IPS-20b (cell line): ENCODE data around the gene SLC34A3.
"Not testable (repeated sequence)": the region's sequence is repeated elsewhere in the genome, so short reads cannot be mapped to it uniquely, and the experiment has no call there.

ENCODE experiments used
- H3K27ac ChIP-seq: one replicate; pipeline ENCODE4 v1.5.1; 2013; ENCODE audit warnings: low read length
- H3K27me3 ChIP-seq: 2 replicates; pipeline ENCODE4 v1.6.1; 2013; ENCODE audit warnings: mild to moderate bottlenecking, low read length, inconsistent platforms; ENCODE audit not compliant: insufficient read depth
- H3K36me3 ChIP-seq: 2 replicates; pipeline ENCODE4 v1.6.1; 2013; ENCODE audit warnings: low read depth, mild to moderate bottlenecking, inconsistent platforms, low read length, moderate library complexity; ENCODE audit not compliant: insufficient read depth
- H3K4me1 ChIP-seq: 2 replicates; pipeline ENCODE4 v1.6.1; 2013; ENCODE audit warnings: mild to moderate bottlenecking, control low read depth, inconsistent platforms, low read length, moderate library complexity; ENCODE audit not compliant: insufficient read depth
- H3K4me3 ChIP-seq: 2 replicates; pipeline ENCODE4 v1.5.1; 2013; ENCODE audit warnings: mild to moderate bottlenecking, low read length, inconsistent platforms
- H3K9ac ChIP-seq: 2 replicates; pipeline ENCODE4 v1.6.1; 2013; ENCODE audit warnings: low read depth, mild to moderate bottlenecking, inconsistent platforms, low read length, moderate library complexity
- H3K9me3 ChIP-seq: 2 replicates; pipeline ENCODE4 v1.6.1; 2013; ENCODE audit warnings: mild to moderate bottlenecking, low read depth, low read length, inconsistent platforms; ENCODE audit not compliant: insufficient read depth

SLC34A3 gene

DNA sequence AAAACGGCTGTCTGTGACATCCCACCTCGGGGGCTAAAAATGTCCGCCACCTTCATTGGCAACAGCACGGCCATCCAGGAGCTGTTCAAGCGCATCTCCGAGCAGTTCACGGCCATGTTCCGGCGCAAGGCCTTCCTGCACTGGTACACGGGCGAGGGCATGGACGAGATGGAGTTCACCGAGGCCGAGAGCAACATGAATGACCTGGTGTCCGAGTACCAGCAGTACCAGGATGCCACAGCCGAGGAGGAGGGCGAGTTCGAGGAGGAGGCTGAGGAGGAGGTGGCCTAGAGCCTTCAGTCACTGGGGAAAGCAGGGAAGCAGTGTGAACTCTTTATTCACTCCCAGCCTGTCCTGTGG, 12.5 kb downstream of the SLC34A3 start:
- not testable (repeated sequence) for H3K9ac ChIP-seq, H3K27ac ChIP-seq, H3K27me3 ChIP-seq, H3K4me1 ChIP-seq, H3K9me3 ChIP-seq, H3K4me3 ChIP-seq
- H3K36me3 ChIP-seq: peaks cover 21% of the 10 kb centered on the region

DNA sequence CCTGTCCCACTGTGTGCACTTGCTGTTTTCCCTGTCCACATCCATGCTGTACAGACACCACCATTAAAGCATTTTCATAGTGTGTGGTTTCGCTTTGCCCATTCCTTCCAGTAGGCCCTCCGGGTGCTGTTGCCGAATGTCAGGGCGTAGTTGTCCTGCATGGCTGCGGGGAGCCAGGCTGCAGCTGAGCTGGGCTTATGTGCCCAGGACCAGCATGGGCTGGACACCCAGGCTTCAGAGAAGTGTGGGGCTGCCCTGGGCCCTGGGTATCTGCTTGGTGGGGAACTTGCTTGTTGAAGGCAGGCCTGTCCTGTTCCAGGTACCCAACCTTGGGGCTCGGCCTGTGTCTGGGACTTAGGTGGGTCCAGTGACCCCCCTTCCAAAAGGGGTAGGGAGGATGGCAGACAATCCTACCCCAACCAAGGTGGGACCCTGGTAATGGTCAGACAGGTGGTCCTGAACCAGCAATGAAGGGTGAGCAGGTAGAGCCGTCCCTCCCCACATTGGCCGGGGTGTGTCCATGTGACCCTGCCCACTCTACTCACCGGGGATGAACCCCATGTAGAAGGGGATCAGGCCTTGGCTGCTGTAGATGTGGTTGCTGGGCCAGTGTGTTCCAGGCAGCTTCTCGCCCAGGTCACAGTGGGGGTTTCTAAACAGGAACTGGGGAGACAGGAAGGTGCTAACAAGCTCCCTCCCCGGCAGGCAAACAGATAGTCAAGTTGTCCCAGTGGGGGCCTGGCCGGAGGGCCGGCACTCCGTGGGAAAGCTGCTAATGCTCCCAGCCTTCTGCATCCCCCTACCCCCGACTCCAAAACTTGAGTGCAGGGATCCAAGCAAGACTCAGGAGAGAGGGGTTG, 13.2 kb downstream of the SLC34A3 start:
- Histone ChIP-seq H3K27ac (no peak overlapping the region), H3K4me3 (no peak overlapping the region), H3K27me3 (no peaks in the 10 kb centered on the region), H3K4me1 (peaks cover 5% of the 10 kb centered on the region), H3K9ac (no peak overlapping the region), H3K9me3 (no peaks in the 10 kb centered on the region), H3K36me3 (peaks cover 21% of the 10 kb centered on the region)

DNA sequence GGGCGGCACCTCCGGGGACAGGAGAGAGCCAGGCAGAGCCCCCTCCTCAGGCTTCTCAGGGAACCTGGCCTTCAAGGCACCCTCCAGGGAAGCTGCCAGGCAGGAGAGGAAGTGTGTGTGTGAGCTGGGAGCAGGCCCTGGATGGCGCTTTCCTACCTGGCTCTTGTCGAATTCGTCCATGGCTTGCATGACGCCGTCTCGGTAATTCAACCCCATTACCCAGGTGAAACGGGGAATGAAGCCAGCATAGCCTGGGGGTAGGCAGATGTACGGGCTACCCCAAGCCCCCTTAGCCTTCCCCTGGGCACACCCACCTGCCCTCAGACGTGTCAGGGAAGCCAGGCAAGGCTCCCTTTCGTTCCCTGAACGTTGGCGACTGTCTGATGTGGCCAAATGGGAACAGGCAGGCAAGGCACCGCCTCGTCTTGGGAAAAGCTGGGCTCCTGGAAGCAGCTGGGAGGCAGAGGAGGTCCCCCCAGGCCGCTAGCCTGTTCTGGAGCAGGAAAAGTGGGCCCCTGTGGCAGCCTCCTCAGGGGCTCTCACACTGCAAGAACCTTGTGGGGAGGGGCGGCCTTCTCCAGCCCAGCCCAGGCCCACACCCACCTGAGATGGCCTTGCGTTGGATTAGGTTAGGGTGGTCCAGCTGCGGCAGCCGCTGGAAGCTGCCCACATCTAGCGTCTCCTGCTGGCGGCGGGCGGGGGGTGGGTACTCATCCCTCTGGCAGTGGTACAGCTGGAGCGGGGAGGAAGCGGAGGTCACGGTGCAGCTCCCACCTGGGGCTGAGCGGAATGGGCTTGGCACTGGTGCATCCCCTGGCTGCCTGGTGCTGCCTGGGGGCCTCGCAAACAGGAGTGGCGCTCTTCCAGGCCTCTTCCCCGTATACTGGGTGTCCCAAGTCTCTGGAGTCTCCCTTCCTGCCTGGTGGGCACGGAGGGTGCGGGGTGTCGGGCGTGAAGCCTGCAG, 14.1 kb downstream of the SLC34A3 start:
- Histone ChIP-seq H3K9me3 (no peaks in the 10 kb centered on the region), H3K4me1 (peaks cover 5% of the 10 kb centered on the region), H3K27me3 (no peaks in the 10 kb centered on the region), H3K36me3 (peaks cover 21% of the 10 kb centered on the region), H3K27ac (no peak overlapping the region), H3K4me3 (no peak overlapping the region), H3K9ac (no peak overlapping the region)

DNA sequence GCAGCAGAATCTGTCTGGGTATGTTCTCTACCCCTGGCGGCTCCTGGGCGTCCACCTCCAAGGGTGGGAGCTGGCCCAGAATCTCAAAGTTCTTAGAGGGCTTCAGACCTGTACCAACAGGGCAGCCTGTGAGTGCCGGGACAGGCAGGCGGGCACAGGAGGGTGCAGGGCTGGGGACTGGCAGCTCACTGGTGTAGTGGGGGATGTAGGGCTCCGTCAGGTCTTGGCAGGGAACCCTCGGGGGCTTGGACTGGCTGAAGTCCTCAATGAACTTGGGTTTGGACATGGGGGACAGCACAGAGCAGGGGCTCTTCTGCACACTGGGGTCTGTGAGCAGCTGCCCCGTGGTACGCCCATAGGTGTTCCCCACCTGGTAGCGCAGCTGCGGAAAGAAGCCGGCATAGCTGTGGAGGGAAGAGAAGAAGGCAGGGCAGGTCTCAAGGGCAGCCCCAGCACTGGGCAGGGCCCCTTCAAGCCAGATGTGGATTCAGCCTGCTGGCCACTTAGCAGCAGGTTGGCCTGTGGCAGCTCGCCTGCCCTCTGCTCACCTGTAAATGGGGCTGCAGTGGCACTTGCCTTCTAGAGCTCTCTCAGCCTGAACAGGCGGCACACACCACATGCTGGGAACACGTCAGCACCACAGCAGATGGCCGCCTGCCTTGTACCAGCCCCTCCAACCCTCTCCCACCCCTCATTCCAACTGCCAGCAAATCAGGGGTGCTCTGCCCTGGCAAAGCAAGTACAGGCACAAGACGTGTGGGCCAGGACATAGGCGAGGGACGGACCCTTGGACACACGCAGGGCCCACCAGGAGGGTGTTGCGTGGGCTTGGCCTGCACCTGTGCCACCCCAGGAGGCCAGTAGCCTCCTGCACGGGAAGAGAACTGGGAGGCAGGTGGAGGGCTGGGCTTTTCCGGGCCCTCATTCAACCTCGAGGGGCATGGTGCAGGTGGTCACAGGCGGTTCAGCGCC, 15.0 kb downstream of the SLC34A3 start:
- no peak overlapping the region for H3K27ac ChIP-seq
- H3K36me3 ChIP-seq: peaks cover 21% of the 10 kb centered on the region
- no peak overlapping the region for H3K9ac ChIP-seq
- no peak overlapping the region for H3K4me3 ChIP-seq
- peaks cover 5% of the 10 kb centered on the region for H3K4me1 ChIP-seq
- H3K27me3 ChIP-seq: no peaks in the 10 kb centered on the region
- no peaks in the 10 kb centered on the region for H3K9me3 ChIP-seq

DNA sequence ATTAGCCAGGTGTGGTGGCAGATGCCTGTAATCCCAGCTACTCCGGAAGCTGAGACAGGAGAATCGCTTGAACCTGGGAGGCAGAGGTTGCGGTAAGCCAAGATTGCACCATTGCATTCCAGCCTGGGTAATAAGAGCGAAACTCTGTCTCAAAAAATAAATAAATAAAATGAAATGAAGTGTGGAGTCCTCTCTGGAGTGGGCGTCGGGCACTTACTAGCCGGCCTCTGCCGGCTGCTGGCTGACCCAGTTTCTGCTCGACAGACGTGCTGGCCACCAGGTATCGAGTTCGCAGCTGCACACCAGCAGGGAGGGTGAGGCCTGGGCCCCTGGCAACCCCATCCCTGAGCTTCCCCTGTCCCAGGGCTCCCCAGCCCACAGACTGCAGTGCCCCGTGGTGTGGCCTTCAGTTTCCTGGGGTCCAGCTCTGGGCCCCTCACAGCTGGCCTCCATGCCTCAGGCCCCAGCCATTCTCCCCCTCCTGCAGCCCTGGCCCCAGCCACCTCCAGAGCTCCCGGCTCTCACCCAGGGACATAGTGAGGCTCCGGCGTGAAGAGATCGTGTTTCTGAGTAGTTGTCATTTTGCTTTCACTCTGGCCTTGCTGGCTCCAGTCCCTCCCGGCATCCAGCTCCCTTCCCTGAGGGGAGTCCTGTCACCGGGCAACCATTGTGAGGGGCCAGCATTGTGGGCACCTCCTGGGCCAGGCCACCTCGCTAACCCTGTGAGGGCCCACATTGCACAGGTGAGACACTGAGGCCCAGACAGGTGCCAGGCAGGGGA, 16.6 kb downstream of the SLC34A3 start:
- H3K36me3 ChIP-seq: peaks cover 16% of the 10 kb centered on the region
- no peak overlapping the region for H3K27ac ChIP-seq
- H3K4me1 ChIP-seq: peaks cover 8% of the 10 kb centered on the region
- H3K4me3 ChIP-seq: no peak overlapping the region
- H3K9ac ChIP-seq: no peak overlapping the region
- H3K27me3 ChIP-seq: no peaks in the 10 kb centered on the region
- no peaks in the 10 kb centered on the region for H3K9me3 ChIP-seq

DNA sequence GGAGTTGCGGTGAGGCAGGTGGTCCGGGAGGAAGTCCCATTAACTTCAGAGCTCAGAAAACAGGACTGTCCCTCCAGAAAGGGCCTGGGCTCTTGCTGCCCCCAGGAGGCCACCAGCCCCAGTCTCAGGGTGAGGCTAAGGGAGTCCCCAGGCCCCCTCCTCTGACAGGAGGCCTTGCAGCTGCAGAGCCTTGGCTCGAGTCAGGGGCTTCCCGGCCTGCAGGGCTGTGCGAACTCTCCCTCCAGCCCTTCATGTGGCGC, 17.1 kb downstream of the SLC34A3 start:
- Histone ChIP-seq H3K27me3 (no peaks in the 10 kb centered on the region), H3K9me3 (no peaks in the 10 kb centered on the region), H3K27ac (no peak overlapping the region), H3K36me3 (peaks cover 11% of the 10 kb centered on the region), H3K9ac (no peak overlapping the region), H3K4me3 (no peak overlapping the region), H3K4me1 (peaks cover 8% of the 10 kb centered on the region; the same call in 1 of the 2 replicates)

DNA sequence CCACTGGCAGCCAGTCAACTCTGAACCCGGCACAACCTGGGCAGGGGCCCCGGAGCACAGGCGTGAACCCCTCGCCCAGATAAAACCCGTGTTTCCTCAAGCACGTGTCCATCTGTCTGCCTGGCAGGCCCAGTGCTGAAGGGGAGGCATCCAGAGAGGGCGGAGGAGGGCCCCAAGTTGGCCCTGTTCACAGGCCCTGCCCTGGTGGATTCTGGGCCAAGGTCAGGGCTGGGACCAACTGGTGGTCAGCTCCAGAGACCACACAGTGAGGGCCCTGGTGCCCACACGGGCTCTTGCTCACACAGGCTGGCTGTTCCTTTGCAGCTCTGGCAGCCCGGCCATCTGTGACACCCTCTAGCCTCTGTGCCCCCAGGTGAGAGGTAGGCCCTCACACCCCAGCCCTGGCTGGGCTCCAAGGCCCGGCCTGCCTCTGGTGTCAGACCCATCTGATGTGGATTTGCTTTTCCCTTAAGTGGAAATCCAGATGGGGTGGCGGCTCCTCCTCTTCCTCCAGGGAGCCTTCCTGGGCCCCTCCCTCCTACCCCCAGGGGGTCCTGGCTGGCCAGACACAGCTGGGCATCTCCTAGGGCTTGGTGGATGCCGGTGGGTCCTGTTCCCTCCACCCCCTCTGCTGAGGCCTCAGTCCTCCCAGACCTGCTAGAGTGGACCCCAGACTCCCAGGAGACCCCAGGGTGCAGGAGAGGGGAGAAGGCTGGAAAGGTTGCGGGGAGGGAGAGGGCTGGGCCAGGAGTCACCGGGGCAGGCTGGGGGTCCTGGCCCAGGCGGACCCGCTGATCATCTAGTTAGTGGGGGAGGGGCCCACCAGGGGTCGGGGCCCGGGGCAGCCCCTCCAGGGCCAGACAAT, 19.9 kb downstream of the SLC34A3 start:
- no peak overlapping the region for H3K9ac ChIP-seq
- H3K27ac ChIP-seq: no peak overlapping the region
- H3K4me1 ChIP-seq: peaks cover 3% of the 10 kb centered on the region; the same call in 1 of the 2 replicates
- no peak overlapping the region for H3K4me3 ChIP-seq
- H3K27me3 ChIP-seq: peaks cover 11% of the 10 kb centered on the region; the same call in 1 of the 2 replicates
- H3K9me3 ChIP-seq: no peaks in the 10 kb centered on the region
- H3K36me3 ChIP-seq: no peaks in the 10 kb centered on the region

DNA sequence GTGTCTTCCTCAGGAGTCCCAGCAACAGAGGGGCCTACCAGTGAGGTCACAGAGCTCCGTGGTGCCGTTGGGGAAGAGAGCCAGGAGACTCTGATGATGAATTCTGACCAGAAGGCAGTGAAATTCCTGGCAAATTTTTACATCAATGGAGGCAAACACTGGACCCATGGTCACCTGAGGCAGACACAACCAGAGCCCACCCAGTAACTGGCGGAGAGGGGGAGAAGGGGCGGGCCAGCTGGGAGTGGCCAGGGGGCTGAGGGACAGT, 20.4 kb downstream of the SLC34A3 start, which contains the start of gene STPG3:
Gene STPG3, plus strand, starts transcription at position 93 of the 268 bp plus-strand sequence. Its CDS starts 1 bp downstream, at position 94.
- no peak within 1 kb of the TSS for H3K4me3 ChIP-seq
- no peak within 1 kb of the TSS for H3K9ac ChIP-seq
- peaks cover 3% of the 10 kb centered on the region; the same call in 1 of the 2 replicates for H3K4me1 ChIP-seq
- H3K27me3 ChIP-seq: peaks cover 11% of the 10 kb centered on the region; the same call in 1 of the 2 replicates
- no peaks in the 10 kb centered on the region for H3K9me3 ChIP-seq
- no peak within 1 kb of the TSS for H3K27ac ChIP-seq
- no peaks in the 10 kb centered on the region for H3K36me3 ChIP-seq

DNA sequence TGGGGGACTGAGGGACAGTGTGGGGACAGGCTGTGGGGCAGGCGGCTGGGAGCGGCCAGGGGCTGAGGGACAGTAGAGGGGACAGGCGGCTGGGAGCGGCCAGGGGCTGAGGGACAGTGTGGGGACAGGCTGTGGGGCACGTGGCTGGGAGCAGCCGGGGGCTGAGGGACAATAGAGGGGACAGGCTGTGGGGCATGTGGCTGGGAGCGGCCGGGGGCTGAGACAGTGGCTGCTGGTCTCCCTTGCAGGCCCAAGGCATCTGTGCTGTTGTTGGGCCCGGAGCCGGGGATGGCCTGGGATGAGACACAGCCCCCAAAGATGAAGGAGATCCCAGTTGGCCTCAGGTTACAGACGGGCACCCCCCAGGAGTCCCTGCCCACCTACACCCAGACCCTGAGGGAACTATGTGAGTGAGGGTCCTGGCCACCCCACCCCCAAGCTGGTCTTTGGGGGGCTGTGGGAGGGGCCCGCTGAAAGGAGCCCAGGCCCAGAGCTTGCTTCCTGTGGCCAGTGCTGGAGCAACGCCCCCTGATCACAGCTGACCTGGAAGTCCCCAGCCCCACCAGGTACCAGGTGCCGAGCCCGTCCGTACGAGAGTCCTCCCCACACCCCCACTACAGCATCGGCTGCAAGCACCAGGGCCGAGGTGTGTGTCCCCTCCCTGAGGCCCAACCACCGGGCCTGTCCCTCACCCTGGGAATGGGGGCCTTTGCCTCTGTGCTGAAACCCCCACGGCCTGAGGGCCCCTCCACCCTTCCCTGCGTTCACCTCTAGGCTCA, 21.0 kb downstream of the SLC34A3 start:
- Histone ChIP-seq H3K27ac (no peak overlapping the region), H3K4me3 (no peak overlapping the region), H3K9ac (no peak overlapping the region), H3K4me1 (peaks cover 3% of the 10 kb centered on the region; the same call in 1 of the 2 replicates), H3K9me3 (no peaks in the 10 kb centered on the region), H3K36me3 (peaks cover 5% of the 10 kb centered on the region), H3K27me3 (peaks cover 11% of the 10 kb centered on the region; the same call in 1 of the 2 replicates)
